Measurements from ENCODE around the gene CHMP5. TPM values are rescaled to one million over a fixed set of nuclear protein-coding genes. Genes with fewer than 3 reads are reported as not detected.

CHMP5 gene
- total RNA-seq, 1 donor from 2014 or later, result 77.7 TPM

- no peaks in the 10 kb centered on the region for H3K27me3 Mint-ChIP-seq
- H3K27ac Mint-ChIP-seq, result peak overlapping the region; percentile 82
- peaks cover 71% of the 10 kb centered on the region for H3K36me3 Mint-ChIP-seq (ENCODE audit: low read depth)
- intact Hi-C loops (cut with micrococcal nuclease), result no loop called here
- no peak for DNase-seq
- peaks cover 24% of the 10 kb centered on the region for H3K4me1 Mint-ChIP-seq
- no peak overlapping the region for H3K4me3 Mint-ChIP-seq
- H3K9me3 Mint-ChIP-seq, result no peaks in the 10 kb centered on the region
These were observed 8.6 kb downstream of the CHMP5 start for GRCh38 chr9:33273266-33273971.

DNA sequence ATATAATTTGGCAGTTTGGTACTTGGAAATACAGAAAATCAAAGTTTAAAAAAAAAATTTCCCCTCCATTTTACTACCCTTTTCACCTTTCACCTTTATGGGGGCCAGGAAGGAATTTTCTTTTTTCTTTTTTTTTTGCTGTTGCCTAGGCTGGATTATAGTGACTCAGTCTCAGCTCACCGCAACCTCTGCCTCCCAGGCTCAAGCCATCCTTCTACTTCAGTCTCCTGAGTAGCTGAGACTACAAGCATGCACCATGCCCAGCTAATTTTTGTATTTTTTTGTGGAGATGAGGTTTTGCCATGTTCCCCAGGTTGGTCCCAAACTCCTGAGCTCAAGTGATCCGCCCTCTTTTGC lies 9.1 kb downstream of the CHMP5 start:
- no peak overlapping the region for H3K4me3 Mint-ChIP-seq
- H3K36me3 Mint-ChIP-seq (ENCODE audit: low read depth), result peaks cover 69% of the 10 kb centered on the region
- H3K27me3 Mint-ChIP-seq, result no peaks in the 10 kb centered on the region
- intact Hi-C loops (cut with micrococcal nuclease), result no loop called here
- peaks cover 23% of the 10 kb centered on the region for H3K4me1 Mint-ChIP-seq
- no peak for DNase-seq
- no peak overlapping the region for H3K27ac Mint-ChIP-seq
- H3K9me3 Mint-ChIP-seq, result no peaks in the 10 kb centered on the region

- no peak overlapping the region for H3K4me3 Mint-ChIP-seq
- intact Hi-C loops (cut with micrococcal nuclease), result no loop called here
- H3K36me3 Mint-ChIP-seq (ENCODE audit: low read depth), result peaks cover 62% of the 10 kb centered on the region
- H3K4me1 Mint-ChIP-seq, result peaks cover 19% of the 10 kb centered on the region
- no peaks in the 10 kb centered on the region for H3K27me3 Mint-ChIP-seq
- DNase-seq, result no peak
- H3K27ac Mint-ChIP-seq, result no peak overlapping the region
- H3K9me3 Mint-ChIP-seq, result no peaks in the 10 kb centered on the region
These were observed 12.6 kb downstream of the CHMP5 start for GRCh38 chr9:33277484-33277883.

DNA sequence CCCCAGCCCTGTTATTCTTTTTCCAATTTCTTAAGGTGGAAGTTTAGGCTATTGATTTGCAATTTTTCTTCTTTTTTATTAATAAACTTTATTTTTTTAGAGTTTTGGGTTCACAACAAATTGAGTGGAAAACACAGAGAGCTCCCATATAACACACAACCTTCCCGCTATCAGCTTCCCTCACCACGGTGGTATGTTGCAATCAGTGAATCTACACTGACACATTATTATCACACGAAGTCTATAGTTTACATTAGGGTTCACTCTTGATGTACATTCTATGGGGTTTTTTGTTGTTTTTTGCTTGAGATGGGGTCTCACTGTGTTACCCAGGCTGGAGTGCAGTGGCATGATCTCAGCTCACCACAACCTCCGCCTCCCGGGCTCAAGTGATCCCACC lies 20.7 kb downstream of the CHMP5 start:
- peaks cover 32% of the 10 kb centered on the region for H3K36me3 Mint-ChIP-seq (ENCODE audit: low read depth)
- intact Hi-C loops (cut with micrococcal nuclease), result no loop called here
- no peak overlapping the region for H3K27ac Mint-ChIP-seq

DNA sequence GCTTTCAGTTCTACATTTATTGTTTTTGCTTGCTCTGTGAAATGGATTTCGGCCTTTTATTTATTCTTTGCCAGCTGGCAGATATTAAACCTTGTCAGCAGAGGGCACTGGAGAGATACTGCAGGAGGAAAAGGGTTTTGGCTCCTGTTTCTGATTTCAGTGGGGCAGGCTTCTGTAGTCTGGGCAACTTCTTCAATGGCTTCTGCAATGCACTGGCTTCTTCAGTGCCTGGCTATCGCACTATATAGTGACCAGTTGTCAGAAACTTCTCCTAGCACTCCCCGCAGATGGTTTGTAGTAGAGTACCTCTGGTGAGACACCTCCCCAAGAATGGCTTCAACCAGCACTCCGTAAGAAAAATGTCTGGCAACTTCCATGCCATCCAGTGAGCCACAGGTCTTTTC lies 22.2 kb downstream of the CHMP5 start:
- Mint-ChIP-seq H3K9me3 (peaks cover 2% of the 10 kb centered on the region), H3K4me3 (no peak overlapping the region), H3K27ac (peak overlapping the region; percentile 50), H3K27me3 (peaks cover 3% of the 10 kb centered on the region), H3K4me1 (peaks cover 29% of the 10 kb centered on the region), H3K36me3 (ENCODE audit: low read depth) (peaks cover 38% of the 10 kb centered on the region)
- DNase-seq, result peak; percentile 88
- intact Hi-C loops (cut with micrococcal nuclease), result loop anchor here (1.0 to 2.0 kb wide), 3 partner anchors 56 to 180 kb away; no protein-coding TSS in a partner anchor

More for the DNA sequence above, 20.7 kb downstream of the CHMP5 start:
- no peak for DNase-seq
- no peaks in the 10 kb centered on the region for H3K9me3 Mint-ChIP-seq
- peaks cover 3% of the 10 kb centered on the region for H3K27me3 Mint-ChIP-seq
- peaks cover 14% of the 10 kb centered on the region for H3K4me1 Mint-ChIP-seq
- H3K4me3 Mint-ChIP-seq, result no peak overlapping the region

DNA sequence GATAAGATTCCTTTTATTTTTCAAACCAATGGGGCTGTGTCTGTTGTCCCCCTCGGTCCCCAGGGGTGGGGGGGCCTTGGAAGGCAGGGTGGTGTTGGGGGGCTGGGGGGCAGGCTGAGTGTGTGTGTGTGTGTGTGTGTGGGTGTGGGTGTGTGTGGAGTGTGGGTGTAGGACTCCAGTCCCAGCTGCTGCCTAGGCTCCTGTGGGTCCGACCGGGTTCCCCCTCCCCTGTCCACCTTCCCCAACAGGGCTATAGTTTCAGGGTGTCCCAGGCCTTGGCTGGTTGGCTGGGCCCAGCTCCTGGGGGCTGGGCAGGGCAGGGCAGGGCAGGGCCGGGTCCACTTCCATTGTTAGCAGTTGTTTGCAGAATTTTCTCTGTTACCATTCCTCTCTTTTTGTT lies 23.4 kb downstream of the CHMP5 start:
- intact Hi-C loops (cut with micrococcal nuclease), result no loop called here
- no peak for DNase-seq
- Mint-ChIP-seq H3K27me3 (peaks cover 3% of the 10 kb centered on the region), H3K27ac (peak overlapping the region; percentile 81), H3K9me3 (peaks cover 7% of the 10 kb centered on the region), H3K4me3 (peak overlapping the region; percentile 18), H3K4me1 (peaks cover 39% of the 10 kb centered on the region), H3K36me3 (ENCODE audit: low read depth) (peaks cover 37% of the 10 kb centered on the region)

DNA sequence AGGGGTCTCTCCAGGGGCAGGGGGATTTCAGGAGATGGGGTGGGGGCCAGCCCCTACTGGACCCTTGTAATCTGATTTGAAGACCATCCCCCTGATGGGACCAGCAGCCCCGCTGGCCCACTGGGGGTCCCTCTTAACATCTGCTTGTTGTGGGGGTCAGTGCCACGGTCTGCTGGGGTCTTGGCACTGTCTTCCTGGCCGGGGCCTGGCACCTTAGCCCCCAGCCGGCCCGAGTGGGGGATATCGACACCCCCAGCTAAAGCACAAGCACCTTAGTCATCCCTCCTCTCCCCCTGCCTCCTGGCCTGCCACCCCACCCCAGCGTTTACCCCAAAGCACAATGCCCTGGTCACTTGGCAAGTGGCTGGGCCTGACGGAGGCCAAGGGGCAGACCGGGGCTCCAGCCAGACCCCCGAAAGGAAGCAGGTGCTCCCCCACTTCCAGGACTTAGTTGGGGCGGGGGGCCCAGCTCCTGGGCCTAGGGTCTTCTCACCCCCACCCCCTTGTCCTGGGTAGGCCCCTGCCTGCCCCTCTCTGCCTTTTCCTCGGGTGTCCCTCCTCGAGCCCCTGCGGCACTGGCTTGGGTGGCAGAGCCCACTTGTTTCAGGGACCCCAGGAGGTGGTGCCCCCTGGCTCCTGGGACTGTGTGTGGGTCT lies 24.1 kb downstream of the CHMP5 start:
- H3K4me1 Mint-ChIP-seq, result peaks cover 43% of the 10 kb centered on the region
- H3K9me3 Mint-ChIP-seq, result peaks cover 7% of the 10 kb centered on the region
- peak; percentile 61 for DNase-seq
- intact Hi-C loops (cut with micrococcal nuclease), result no loop called here
- H3K36me3 Mint-ChIP-seq (ENCODE audit: low read depth), result peaks cover 38% of the 10 kb centered on the region
- H3K27ac Mint-ChIP-seq, result peak overlapping the region; percentile 81
- peak overlapping the region; percentile 18 for H3K4me3 Mint-ChIP-seq
- H3K27me3 Mint-ChIP-seq, result peaks cover 3% of the 10 kb centered on the region

DNA sequence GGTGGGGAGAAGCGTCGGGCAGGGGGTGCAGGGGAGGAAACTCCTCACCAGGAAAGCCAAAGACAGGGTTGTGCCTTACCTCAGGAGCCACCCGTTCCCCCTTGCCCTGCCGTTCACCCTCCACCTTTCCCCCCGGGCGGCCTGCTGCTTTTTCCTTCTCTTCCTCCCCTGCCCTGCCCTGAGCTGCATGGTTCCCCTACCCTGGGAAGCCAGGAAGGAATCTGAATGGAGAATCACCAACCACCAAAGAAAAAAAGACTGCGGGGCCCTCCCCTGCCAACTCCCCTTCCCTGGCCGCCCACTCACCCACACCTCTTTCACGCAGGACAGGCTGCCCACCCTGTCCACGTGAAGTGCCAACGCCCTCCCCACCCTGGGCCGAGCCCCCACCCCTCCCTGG lies 24.6 kb downstream of the CHMP5 start:
- peak overlapping the region; percentile 99 for H3K4me3 Mint-ChIP-seq
- H3K9me3 Mint-ChIP-seq, result peaks cover 7% of the 10 kb centered on the region
- H3K27ac Mint-ChIP-seq, result peak overlapping the region; percentile 100
- H3K27me3 Mint-ChIP-seq, result peaks cover 3% of the 10 kb centered on the region
- peaks cover 40% of the 10 kb centered on the region for H3K36me3 Mint-ChIP-seq (ENCODE audit: low read depth)
- peak; percentile 77 for DNase-seq
- peaks cover 46% of the 10 kb centered on the region for H3K4me1 Mint-ChIP-seq
- intact Hi-C loops (cut with micrococcal nuclease), result no loop called here

DNA sequence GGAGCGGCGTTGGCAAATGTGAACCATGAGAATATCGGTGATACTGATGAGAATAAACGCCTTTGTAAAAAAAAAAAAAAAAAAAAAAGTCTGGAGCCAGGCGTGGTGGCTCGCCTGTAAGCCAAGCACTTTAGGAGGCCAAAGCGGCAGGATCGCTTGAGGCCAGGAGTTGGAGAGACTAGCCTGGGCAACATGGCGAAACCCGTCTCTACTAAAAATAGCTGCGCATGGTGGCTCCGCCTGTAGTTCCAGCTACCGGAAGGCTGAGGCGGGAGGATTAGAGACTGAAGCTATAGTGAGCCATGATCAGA lies 25.0 kb downstream of the CHMP5 start:
- DNase-seq, result no peak
- H3K9me3 Mint-ChIP-seq, result peaks cover 7% of the 10 kb centered on the region
- peaks cover 44% of the 10 kb centered on the region for H3K36me3 Mint-ChIP-seq (ENCODE audit: low read depth)
- peaks cover 50% of the 10 kb centered on the region for H3K4me1 Mint-ChIP-seq
- intact Hi-C loops (cut with micrococcal nuclease), result loop anchor here (1.0 to 10.0 kb wide), 11 partner anchors 16 to 759 kb away; partner anchors contain the start of genes APTX, B4GALT1, BAG1 and NOL6
- H3K27me3 Mint-ChIP-seq, result peaks cover 3% of the 10 kb centered on the region
- peak overlapping the region; percentile 100 for H3K27ac Mint-ChIP-seq
- peak overlapping the region; percentile 99 for H3K4me3 Mint-ChIP-seq

- peaks cover 53% of the 10 kb centered on the region for H3K4me1 Mint-ChIP-seq
- H3K36me3 Mint-ChIP-seq (ENCODE audit: low read depth), result peaks cover 47% of the 10 kb centered on the region
- peaks cover 7% of the 10 kb centered on the region for H3K9me3 Mint-ChIP-seq
- DNase-seq, result peak; percentile 100
- H3K27me3 Mint-ChIP-seq, result peaks cover 3% of the 10 kb centered on the region
- intact Hi-C loops (cut with micrococcal nuclease), result loop anchor here (1.0 to 10.0 kb wide), 11 partner anchors 16 to 759 kb away; partner anchors contain the start of genes APTX, B4GALT1, BAG1 and NOL6
- peak within 1 kb of the TSS; percentile 99 for H3K4me3 Mint-ChIP-seq
- H3K27ac Mint-ChIP-seq, result peak within 1 kb of the TSS; percentile 100
These were observed 25.6 kb downstream of the CHMP5 start, which contains the start of gene NFX1 for GRCh38 chr9:33290247-33291030. Gene NFX1 (plus strand): TSS chr9:33290516. CDS start chr9:33290573, 57 bp downstream.

DNA sequence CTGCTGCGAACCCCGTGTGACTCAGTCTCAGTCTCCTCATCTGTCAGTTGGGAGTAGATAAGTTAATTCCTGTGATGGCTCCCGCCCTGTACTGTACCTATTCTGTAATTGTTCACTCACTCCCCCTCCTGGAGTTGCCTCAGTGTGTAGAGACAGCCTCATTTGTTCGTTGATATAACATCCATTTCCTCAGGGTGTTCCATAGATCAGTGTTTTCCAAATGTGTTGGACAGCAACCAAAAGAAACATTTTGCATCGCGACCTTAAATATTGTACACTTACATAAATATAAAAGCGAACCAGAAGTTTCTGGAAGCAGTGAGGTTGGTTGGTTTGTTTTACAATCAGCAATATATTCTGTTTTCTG lies 26.2 kb downstream of the CHMP5 start:
- peak overlapping the region; percentile 100 for H3K27ac Mint-ChIP-seq
- H3K9me3 Mint-ChIP-seq, result peaks cover 7% of the 10 kb centered on the region
- peak overlapping the region; percentile 99 for H3K4me3 Mint-ChIP-seq
- peaks cover 3% of the 10 kb centered on the region for H3K27me3 Mint-ChIP-seq
- peaks cover 50% of the 10 kb centered on the region for H3K36me3 Mint-ChIP-seq (ENCODE audit: low read depth)
- intact Hi-C loops (cut with micrococcal nuclease), result loop anchor here (10.0 kb wide), 1 partner anchor 524 kb away; the partner anchor contains the start of gene UBE2R2
- DNase-seq, result no peak
- H3K4me1 Mint-ChIP-seq, result peaks cover 55% of the 10 kb centered on the region

- Mint-ChIP-seq H3K4me3 (peak overlapping the region; percentile 99), H3K36me3 (ENCODE audit: low read depth) (peaks cover 53% of the 10 kb centered on the region), H3K27ac (peak overlapping the region; percentile 100), H3K4me1 (peaks cover 58% of the 10 kb centered on the region), H3K27me3 (peaks cover 3% of the 10 kb centered on the region), H3K9me3 (peaks cover 7% of the 10 kb centered on the region)
- DNase-seq, result no peak
- intact Hi-C loops (cut with micrococcal nuclease), result loop anchor here (10.0 kb wide), 1 partner anchor 523 kb away; the partner anchor contains the start of gene UBE2R2
These were observed 27.1 kb downstream of the CHMP5 start for GRCh38 chr9:33291901-33292300.

DNA sequence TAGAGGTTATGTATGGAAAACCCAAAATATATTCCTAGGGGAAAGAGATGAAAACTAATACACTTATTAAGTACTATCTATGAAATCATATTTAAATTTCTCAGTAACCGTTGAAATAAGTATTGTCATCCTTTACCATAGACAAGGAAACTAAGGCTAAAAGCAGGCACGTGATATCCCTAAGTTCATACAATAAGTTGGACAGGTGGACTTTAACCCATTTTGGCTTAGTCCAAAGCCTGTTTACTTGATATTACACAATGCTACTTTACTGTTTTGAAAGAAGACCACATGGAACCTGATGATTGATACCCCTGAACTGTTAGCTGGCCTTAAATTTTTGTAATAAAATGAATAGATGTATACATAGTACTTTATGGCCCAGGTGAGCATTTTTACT lies 28.9 kb downstream of the CHMP5 start:
- H3K27me3 Mint-ChIP-seq, result peaks cover 3% of the 10 kb centered on the region
- H3K9me3 Mint-ChIP-seq, result peaks cover 7% of the 10 kb centered on the region
- no peak overlapping the region for H3K27ac Mint-ChIP-seq
- no peak for DNase-seq
- H3K4me3 Mint-ChIP-seq, result no peak overlapping the region
- peaks cover 70% of the 10 kb centered on the region for H3K36me3 Mint-ChIP-seq (ENCODE audit: low read depth)
- H3K4me1 Mint-ChIP-seq, result peaks cover 69% of the 10 kb centered on the region
- intact Hi-C loops (cut with micrococcal nuclease), result loop anchor here (10.0 kb wide), 1 partner anchor 521 kb away; the partner anchor contains the start of gene UBE2R2

Measured in activated CD4-positive, alpha-beta T cell treated with anti-CD3 and anti-CD28 coated beads, Interleukin-2, amount 10 ng/mL, durations not matched to agents 24 days and 14 days (primary cell).